Measurements from ENCODE around the gene CKM. TPM values are rescaled to one million over a fixed set of nuclear protein-coding genes. Genes with fewer than 3 reads are reported as not detected.

Gene CKM
- total and polyA plus RNA-seq, 2 of the 4 experiments (the other 2 are of a cell fraction), result not detected

DNA sequence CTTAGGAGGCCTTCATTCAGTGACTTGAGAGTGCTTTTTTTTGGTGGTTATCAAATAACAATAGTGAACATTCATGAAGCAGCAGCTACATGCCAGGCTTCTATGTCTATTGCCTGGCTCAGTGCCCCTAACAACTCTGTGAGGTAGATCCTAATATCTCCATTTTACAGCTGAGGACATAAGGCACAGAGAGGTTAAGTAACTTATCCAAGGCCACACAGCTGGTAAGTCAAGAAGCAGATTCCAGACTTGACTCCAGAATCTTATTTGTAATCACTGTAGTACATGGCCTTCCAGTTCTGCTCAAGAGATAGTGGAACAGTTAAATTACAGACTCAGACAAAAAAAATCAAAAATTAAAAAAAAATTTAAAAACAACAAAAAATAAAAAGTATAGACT lies 26.8 kb downstream of the CKM start:
- Histone ChIP-seq H4K8ac (ENCODE audit: low read depth in 2 of 2, low read length in 2 of 2) (no peak overlapping the region), H3K9me1 (ENCODE audit: insufficient read depth, low read length) (no peaks in the 10 kb centered on the region; the same call in 1 of the 2 replicates), H3K4me3 (ENCODE audit: insufficient read depth, low read depth, low read length) (no peak overlapping the region), H2BK5ac (ENCODE audit: low read depth, low read length, poor library complexity, severe bottlenecking) (no peak overlapping the region), H3K4me2 (ENCODE audit: low read depth, low read length) (no peak overlapping the region), H2BK15ac (ENCODE audit: low read depth, low read length) (no peak overlapping the region), H3K27me3 (ENCODE audit: control insufficient read depth, insufficient read depth, low read length) (no peaks in the 10 kb centered on the region), H2BK120ac (ENCODE audit: low read depth, low read length) (no peak overlapping the region), H3K4me1 (ENCODE audit: control insufficient read depth, insufficient read depth, low read length) (no peaks in the 10 kb centered on the region), H2BK20ac (ENCODE audit: low read depth, low read length) (no peak overlapping the region), H2AK9ac (replicated peaks; ENCODE audit: low read depth, low read length, poor library complexity) (no peak overlapping the region), H4K5ac (ENCODE audit: low read depth, low read length) (no peak overlapping the region), H2AFZ (replicated peaks; ENCODE audit: low read length, poor library complexity) (no peak overlapping the region), H4K20me1 (ENCODE audit: insufficient read depth, low read length) (no peaks in the 10 kb centered on the region), H3K23ac (ENCODE audit: low read depth, low read length) (no peak overlapping the region), H4K91ac (ENCODE audit: insufficient read depth, low read depth, low read length) (no peak overlapping the region), H3K56ac (ENCODE audit: extremely low read depth, insufficient read depth, low read length) (no peak overlapping the region), H3K36me3 (ENCODE audit: control insufficient read depth, insufficient read depth, low read length) (peaks cover 44% of the 10 kb centered on the region), H2AK5ac (ENCODE audit: low read depth, low read length) (no peak overlapping the region), H3K27ac (ENCODE audit: insufficient read depth, low read length) (no peak overlapping the region), H3K9me3 (ENCODE audit: control insufficient read depth, insufficient read depth, low read length) (no peaks in the 10 kb centered on the region; the same call in 1 of the 2 replicates), H3K79me1 (ENCODE audit: low read depth in 1 of 2, low read length in 2 of 2) (no peaks in the 10 kb centered on the region), H3K18ac (ENCODE audit: low read depth, low read length) (no peak overlapping the region), H3K14ac (replicated peaks; ENCODE audit: low read depth, low read length) (no peak overlapping the region), H3K9ac (ENCODE audit: low read depth, low read length) (no peak overlapping the region), H3K4ac (ENCODE audit: low read depth, low read length) (no peak overlapping the region)
- POLR2A ChIA-PET (ENCODE audit: unreplicated experiment), result no interaction called here
- CTCF ChIA-PET, result no interaction called here
- ATAC-seq (ENCODE audit: low read depth) (no peak), DNase-seq (no peak)
- BruUV-seq (replicated peaks), result no TSS peak
- TF ChIP-seq RFX5 (IDR thresholded peaks at IDR 0.05; ENCODE audit: low read depth, low read length) (no peak), SMC3 (IDR thresholded peaks at IDR 0.05; ENCODE audit: low read depth, low read length) (no peak), BHLHE40 (IDR thresholded peaks at IDR 0.05; ENCODE audit: low read depth, low read length) (no peak), MAZ (IDR thresholded peaks at IDR 0.05; ENCODE audit: borderline replicate concordance, low read depth, low read length) (no peak), RAD21 (IDR thresholded peaks at IDR 0.05; ENCODE audit: low read length) (no peak), MXI1 (IDR thresholded peaks at IDR 0.05; ENCODE audit: borderline replicate concordance, low read depth, low read length) (no peak), CEBPB (IDR thresholded peaks at IDR 0.05; ENCODE audit: low read depth, low read length) (no peak), FOS (IDR thresholded peaks at IDR 0.05; ENCODE audit: low read depth, low read length) (no peak), NFE2L2 (IDR thresholded peaks at IDR 0.05; ENCODE audit: low read depth, low read length) (no peak), RCOR1 (IDR thresholded peaks at IDR 0.05; ENCODE audit: insufficient replicate concordance, low read length) (no peak)
- TF ChIP-seq, protein P1, sequence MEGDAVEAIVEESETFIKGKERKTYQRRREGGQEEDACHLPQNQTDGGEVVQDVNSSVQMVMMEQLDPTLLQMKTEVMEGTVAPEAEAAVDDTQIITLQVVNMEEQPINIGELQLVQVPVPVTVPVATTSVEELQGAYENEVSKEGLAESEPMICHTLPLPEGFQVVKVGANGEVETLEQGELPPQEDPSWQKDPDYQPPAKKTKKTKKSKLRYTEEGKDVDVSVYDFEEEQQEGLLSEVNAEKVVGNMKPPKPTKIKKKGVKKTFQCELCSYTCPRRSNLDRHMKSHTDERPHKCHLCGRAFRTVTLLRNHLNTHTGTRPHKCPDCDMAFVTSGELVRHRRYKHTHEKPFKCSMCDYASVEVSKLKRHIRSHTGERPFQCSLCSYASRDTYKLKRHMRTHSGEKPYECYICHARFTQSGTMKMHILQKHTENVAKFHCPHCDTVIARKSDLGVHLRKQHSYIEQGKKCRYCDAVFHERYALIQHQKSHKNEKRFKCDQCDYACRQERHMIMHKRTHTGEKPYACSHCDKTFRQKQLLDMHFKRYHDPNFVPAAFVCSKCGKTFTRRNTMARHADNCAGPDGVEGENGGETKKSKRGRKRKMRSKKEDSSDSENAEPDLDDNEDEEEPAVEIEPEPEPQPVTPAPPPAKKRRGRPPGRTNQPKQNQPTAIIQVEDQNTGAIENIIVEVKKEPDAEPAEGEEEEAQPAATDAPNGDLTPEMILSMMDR (conservative IDR thresholded peaks at IDR 0.05; ENCODE audit: low read depth, low read length), result no peak
- TF ChIP-seq, protein P2, sequence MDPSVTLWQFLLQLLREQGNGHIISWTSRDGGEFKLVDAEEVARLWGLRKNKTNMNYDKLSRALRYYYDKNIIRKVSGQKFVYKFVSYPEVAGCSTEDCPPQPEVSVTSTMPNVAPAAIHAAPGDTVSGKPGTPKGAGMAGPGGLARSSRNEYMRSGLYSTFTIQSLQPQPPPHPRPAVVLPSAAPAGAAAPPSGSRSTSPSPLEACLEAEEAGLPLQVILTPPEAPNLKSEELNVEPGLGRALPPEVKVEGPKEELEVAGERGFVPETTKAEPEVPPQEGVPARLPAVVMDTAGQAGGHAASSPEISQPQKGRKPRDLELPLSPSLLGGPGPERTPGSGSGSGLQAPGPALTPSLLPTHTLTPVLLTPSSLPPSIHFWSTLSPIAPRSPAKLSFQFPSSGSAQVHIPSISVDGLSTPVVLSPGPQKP (IDR thresholded peaks at IDR 0.05; ENCODE audit: borderline replicate concordance, low read depth, low read length), result no peak
- TF ChIP-seq, protein P3, sequence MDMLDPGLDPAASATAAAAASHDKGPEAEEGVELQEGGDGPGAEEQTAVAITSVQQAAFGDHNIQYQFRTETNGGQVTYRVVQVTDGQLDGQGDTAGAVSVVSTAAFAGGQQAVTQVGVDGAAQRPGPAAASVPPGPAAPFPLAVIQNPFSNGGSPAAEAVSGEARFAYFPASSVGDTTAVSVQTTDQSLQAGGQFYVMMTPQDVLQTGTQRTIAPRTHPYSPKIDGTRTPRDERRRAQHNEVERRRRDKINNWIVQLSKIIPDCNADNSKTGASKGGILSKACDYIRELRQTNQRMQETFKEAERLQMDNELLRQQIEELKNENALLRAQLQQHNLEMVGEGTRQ (IDR thresholded peaks at IDR 0.05; ENCODE audit: low read depth, low read length), result no peak
- in situ Hi-C loops (cut with MboI; ENCODE audit: low sequenced_read_pairs) (no loop called here), dilution Hi-C loops (cut with HindIII; ENCODE audit: low sequenced_read_pairs, unreplicated experiment) (no loop called here), intact Hi-C loops (cut with micrococcal nuclease) (no loop called here)

All from IMR-90 (cell line).